MCF 10A (cell line): ENCODE data around the gene GATAD2A. TPM values are rescaled to one million over a fixed set of nuclear protein-coding genes. Genes with fewer than 3 reads are reported as not detected.

Experiments used
- BruUV-seq: library from RNA; stranded (reverse); fragments of 400-500 nt; replicated peaks from 2 replicates; lab custom pipeline; 2021; lab: Mats Ljungman, UMichigan
- CTCF ChIA-PET: fragments of 300-600 bp; sonication (Branson Sonifier 250); formaldehyde crosslinking; extraction: SDS; loops from one replicate; lab custom pipeline; 2021; ENCODE audit warnings: antibody characterized with exemption, inconsistent platforms; lab: Yijun Ruan, JAX
- POLR2A ChIA-PET: fragments of 300-600, 350-650 bp; sonication (Branson Sonifier 250); formaldehyde crosslinking; extraction: SDS; loops from one replicate; lab custom pipeline; 2020; ENCODE audit warnings: antibody characterized with exemption, inconsistent platforms; lab: Yijun Ruan, JAX
- DNase-seq: peaks from one replicate; pipeline ENCODE4 v3.0.0-alpha.2; 2018; ENCODE audit not compliant: unreplicated experiment
- H3K27ac Mint-ChIP-seq: one replicate; pipeline ENCODE4 v1.8.0; 2022; ENCODE audit warnings: mild to moderate bottlenecking, low read depth, mixed read lengths; ENCODE audit not compliant: unreplicated experiment
- H3K27me3 Mint-ChIP-seq: one replicate; pipeline ENCODE4 v1.8.0; 2022; ENCODE audit warnings: mixed read lengths; ENCODE audit not compliant: insufficient read depth, unreplicated experiment
- H3K36me3 Mint-ChIP-seq: one replicate; pipeline ENCODE4 v1.8.0; 2022; ENCODE audit warnings: mild to moderate bottlenecking, moderate library complexity, mixed read lengths; ENCODE audit not compliant: insufficient read depth, unreplicated experiment
- H3K4me1 Mint-ChIP-seq: one replicate; pipeline ENCODE4 v1.8.0; 2022; ENCODE audit warnings: mixed read lengths; ENCODE audit not compliant: insufficient read depth, unreplicated experiment
- H3K4me3 Mint-ChIP-seq: one replicate; pipeline ENCODE4 v1.8.0; 2022; ENCODE audit warnings: mild to moderate bottlenecking, moderate library complexity, mixed read lengths; ENCODE audit not compliant: unreplicated experiment
- H3K9me3 Mint-ChIP-seq: one replicate; pipeline ENCODE4 v1.8.0; 2022; ENCODE audit warnings: mixed read lengths; ENCODE audit not compliant: unreplicated experiment
- intact Hi-C: fragments of 100-400 bp; cut with micrococcal nuclease; formaldehyde crosslinking; loops from 2 replicates; pipeline ENCODE4 v1.14.1; 2022
- total RNA-seq: library from RNA; stranded (reverse); gene quantifications from 2 replicates; pipeline ENCODE4 v1.2.3, GENCODE V29; 2022
- TF ChIP-seq, protein P1 (sequence below): fragments of 200-600 bp; IDR thresholded peaks from one replicate; pipeline ENCODE4 v1.8.0; 2022; ENCODE audit warnings: antibody characterized with exemption, mild to moderate bottlenecking; ENCODE audit not compliant: unreplicated experiment

GATAD2A gene
- total RNA-seq, 1 experiment from 2014 or later = 91.5 TPM

DNA sequence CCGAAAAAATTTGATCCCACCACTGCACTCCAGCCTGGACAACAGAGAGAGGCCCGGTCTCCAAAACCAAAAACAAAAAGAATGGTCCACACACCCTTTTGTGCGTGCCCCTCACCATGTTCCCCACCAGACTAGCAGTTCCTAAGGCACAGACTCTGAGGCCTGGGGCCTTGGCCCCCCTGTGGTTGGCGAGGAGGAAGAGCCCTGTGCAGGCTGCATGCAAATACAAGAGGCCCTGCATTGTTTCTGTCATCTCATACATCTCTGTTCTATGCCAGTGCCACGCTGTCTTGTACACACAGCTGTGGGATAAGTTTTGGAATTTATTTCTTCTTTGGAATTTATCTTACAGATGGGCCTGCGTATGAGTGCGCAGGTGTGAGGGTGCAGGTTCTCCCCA is 118.6 kb downstream of the GATAD2A start:
- intact Hi-C loops = no loop called here
- ChIA-PET POLR2A (no interaction called here), CTCF (interaction anchor here (1.1 to 2.9 kb wide), 2 partner anchors 8 to 120 kb away, joined by 4 to 21 read pairs; no protein-coding TSS in a partner anchor)
- DNase-seq = no peak
- H3K4me1 Mint-ChIP-seq = peaks cover 6% of the 10 kb centered on the region
- H3K27me3 Mint-ChIP-seq = no peaks in the 10 kb centered on the region
- BruUV-seq = no TSS peak
- H3K27ac Mint-ChIP-seq = no peak overlapping the region
- no peak overlapping the region for H3K4me3 Mint-ChIP-seq
- TF ChIP-seq, protein P1, sequence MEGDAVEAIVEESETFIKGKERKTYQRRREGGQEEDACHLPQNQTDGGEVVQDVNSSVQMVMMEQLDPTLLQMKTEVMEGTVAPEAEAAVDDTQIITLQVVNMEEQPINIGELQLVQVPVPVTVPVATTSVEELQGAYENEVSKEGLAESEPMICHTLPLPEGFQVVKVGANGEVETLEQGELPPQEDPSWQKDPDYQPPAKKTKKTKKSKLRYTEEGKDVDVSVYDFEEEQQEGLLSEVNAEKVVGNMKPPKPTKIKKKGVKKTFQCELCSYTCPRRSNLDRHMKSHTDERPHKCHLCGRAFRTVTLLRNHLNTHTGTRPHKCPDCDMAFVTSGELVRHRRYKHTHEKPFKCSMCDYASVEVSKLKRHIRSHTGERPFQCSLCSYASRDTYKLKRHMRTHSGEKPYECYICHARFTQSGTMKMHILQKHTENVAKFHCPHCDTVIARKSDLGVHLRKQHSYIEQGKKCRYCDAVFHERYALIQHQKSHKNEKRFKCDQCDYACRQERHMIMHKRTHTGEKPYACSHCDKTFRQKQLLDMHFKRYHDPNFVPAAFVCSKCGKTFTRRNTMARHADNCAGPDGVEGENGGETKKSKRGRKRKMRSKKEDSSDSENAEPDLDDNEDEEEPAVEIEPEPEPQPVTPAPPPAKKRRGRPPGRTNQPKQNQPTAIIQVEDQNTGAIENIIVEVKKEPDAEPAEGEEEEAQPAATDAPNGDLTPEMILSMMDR = no peak
- H3K9me3 Mint-ChIP-seq = no peaks in the 10 kb centered on the region
- peaks cover 56% of the 10 kb centered on the region for H3K36me3 Mint-ChIP-seq

- Mint-ChIP-seq H3K9me3 (no peaks in the 10 kb centered on the region), H3K4me3 (no peak overlapping the region), H3K27me3 (no peaks in the 10 kb centered on the region), H3K4me1 (peaks cover 5% of the 10 kb centered on the region), H3K27ac (no peak overlapping the region), H3K36me3 (peaks cover 52% of the 10 kb centered on the region)
- ChIA-PET CTCF (no interaction called here), POLR2A (no interaction called here)
- TF ChIP-seq, protein P1 = no peak
- no TSS peak for BruUV-seq
- no peak for DNase-seq
- intact Hi-C loops = no loop called here
Observed at GRCh38 chr19:19525611-19526380, 120.3 kb downstream of the GATAD2A start.

GRCh38 chr19:19526581-19527370 is 121.3 kb downstream of the GATAD2A start:
- Mint-ChIP-seq H3K4me1 (peaks cover 5% of the 10 kb centered on the region), H3K36me3 (peaks cover 50% of the 10 kb centered on the region), H3K9me3 (no peaks in the 10 kb centered on the region), H3K27ac (no peak overlapping the region), H3K4me3 (no peak overlapping the region), H3K27me3 (no peaks in the 10 kb centered on the region)
- TF ChIP-seq, protein P1 = no peak
- intact Hi-C loops = no loop called here
- BruUV-seq = no TSS peak
- CTCF ChIA-PET = no interaction called here
- POLR2A ChIA-PET = no interaction called here
- DNase-seq = no peak

DNA sequence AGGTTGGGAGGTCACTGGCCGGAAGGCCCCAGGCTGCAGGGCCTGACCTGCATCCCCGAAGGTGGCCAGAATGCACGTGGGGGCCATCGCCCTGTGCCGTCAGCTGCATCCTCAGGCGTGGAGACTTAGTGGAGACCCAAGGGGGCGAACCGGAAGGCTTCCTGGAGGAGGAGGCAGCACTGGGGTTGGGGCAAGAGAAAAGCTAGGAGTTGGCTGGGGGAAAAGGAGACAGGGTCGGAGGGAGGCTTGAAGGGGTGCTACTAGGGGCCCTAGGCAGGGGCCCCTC is 121.8 kb downstream of the GATAD2A start:
- no peaks in the 10 kb centered on the region for H3K9me3 Mint-ChIP-seq
- peaks cover 45% of the 10 kb centered on the region for H3K36me3 Mint-ChIP-seq
- H3K27ac Mint-ChIP-seq = no peak overlapping the region
- H3K4me3 Mint-ChIP-seq = no peak overlapping the region
- intact Hi-C loops = no loop called here
- H3K27me3 Mint-ChIP-seq = no peaks in the 10 kb centered on the region
- ChIA-PET POLR2A (no interaction called here), CTCF (no interaction called here)
- TF ChIP-seq, protein P1 = no peak
- BruUV-seq = no TSS peak
- peaks cover 10% of the 10 kb centered on the region for H3K4me1 Mint-ChIP-seq
- DNase-seq = no peak
